CD4-positive, alpha-beta T cell treated with Interleukin-12 subunit alpha and Interleukin-12 subunit beta, for 1 hour (primary cell): ENCODE results near the gene TBC1D22A.

ENCODE experiments used
- DNase-seq: peaks from one replicate; pipeline ENCODE4 v3.0.0-alpha.2; 2020

The TBC1D22A gene

GRCh38 chr22:46964773-46965550 is 202.5 kb downstream of the TBC1D22A start:
- DNase-seq, result no peak

- DNase-seq, result no peak
These were observed 203.4 kb downstream of the TBC1D22A start for GRCh38 chr22:46965555-46966494.

- DNase-seq, result no peak
These were observed 204.0 kb downstream of the TBC1D22A start for GRCh38 chr22:46966495-46966845.

- no peak for DNase-seq
These were observed 204.4 kb downstream of the TBC1D22A start for GRCh38 chr22:46966846-46967245.

GRCh38 chr22:46967445-46968358 is 205.3 kb downstream of the TBC1D22A start:
- DNase-seq, result no peak

GRCh38 chr22:46968359-46968740 is 205.9 kb downstream of the TBC1D22A start:
- DNase-seq, result no peak

- DNase-seq, result no peak
These were observed 206.4 kb downstream of the TBC1D22A start for GRCh38 chr22:46968848-46969247.

- no peak for DNase-seq
These were observed 207.0 kb downstream of the TBC1D22A start for GRCh38 chr22:46969491-46969890.

- DNase-seq, result no peak
These were observed 207.5 kb downstream of the TBC1D22A start for GRCh38 chr22:46969961-46970360.

- DNase-seq, result no peak
These were observed 208.1 kb downstream of the TBC1D22A start for GRCh38 chr22:46970411-46971098.

GRCh38 chr22:46971099-46971763 is 208.8 kb downstream of the TBC1D22A start:
- no peak for DNase-seq

GRCh38 chr22:46971764-46972125 is 209.3 kb downstream of the TBC1D22A start:
- DNase-seq, result no peak

GRCh38 chr22:46972256-46972655 is 209.8 kb downstream of the TBC1D22A start:
- no peak for DNase-seq

GRCh38 chr22:46972901-46973831 is 210.7 kb downstream of the TBC1D22A start:
- DNase-seq, result no peak

- DNase-seq, result no peak
These were observed 211.6 kb downstream of the TBC1D22A start for GRCh38 chr22:46974077-46974476.

- DNase-seq, result no peak
These were observed 212.5 kb downstream of the TBC1D22A start for GRCh38 chr22:46974631-46975585.

- DNase-seq, result no peak
These were observed 213.7 kb downstream of the TBC1D22A start for GRCh38 chr22:46976143-46976542.

GRCh38 chr22:46976598-46976997 is 214.1 kb downstream of the TBC1D22A start:
- no peak for DNase-seq

- DNase-seq, result no peak
These were observed 215.3 kb downstream of the TBC1D22A start for GRCh38 chr22:46977656-46978343.
